Pancreas (tissue), 10 donors: Measurements from ENCODE around the gene TOM1. TPM values are rescaled to one million over a fixed set of nuclear protein-coding genes. Genes with fewer than 3 reads are reported as not detected.
A peak's percentile ranks its signal among the peaks of the same experiment; 100 is the strongest.

ENCODE experiments used
- ATAC-seq, 4 donors: fragments of 200-7000 bp; cut with Tn5 transposase; one replicate each; pipeline versions ENCODE4 v1.8.0 to v1.9.1; 2020; ENCODE audit warnings: mild to moderate bottlenecking in 4 of 4, moderate library complexity in 4 of 4
- DNase-seq, 6 donors: peaks; one replicate each; pipeline ENCODE4 v3.0.0-alpha.2; 2020
- FAIRE-seq: peaks from 2 replicates; lab custom pipeline; 2012; peaks lifted over from hg19 to GRCh38; lab: Jason Lieb, UNC
- H3K27ac ChIP-seq, 4 donors: fragments of 200-600 bp; sonication (generic); 1 replicate in 3 of 4; 2 replicates in 1 of 4; pipeline versions ENCODE4 v1.5.0 to v1.8.0; 2020
- H3K27me3 ChIP-seq, 4 donors: fragments of 200-600 bp; one replicate each; pipeline ENCODE4 v1.8.0; 2021
- H3K36me3 ChIP-seq, 3 donors: fragments of 200-600 bp; sonication (generic) in 1 of 3; one replicate each; pipeline versions ENCODE4 v1.5.0 to v1.8.0; 2020 to 2021
- H3K4me1 ChIP-seq, 3 donors: fragments of 200-600 bp; one replicate each; pipeline ENCODE4 v1.8.0; 2021
- H3K4me3 ChIP-seq, 4 donors: fragments of 200-600 bp; sonication (generic) in 2 of 4; one replicate each; pipeline versions ENCODE4 v1.5.0 to v1.8.0; 2020 to 2021
- H3K9me3 ChIP-seq, 4 donors: fragments of 200-600 bp; one replicate each; pipeline ENCODE4 v1.8.0; 2021
- CTCF ChIP-seq, 4 donors: fragments of 200-600 bp; sonication (generic) in 3 of 4; IDR thresholded peaks; one replicate each; pipeline versions ENCODE4 v1.5.0 to v1.8.0; 2021; ENCODE audit warnings: antibody characterized with exemption in 4 of 4
- WGBS, 2 donors: extraction: QIAGEN DNeasy Blood & Tissue Kit; methylation state at CpG; one replicate each; pipeline ENCODE4 v1.1.7; 2013; 5-methylcytosine and 5-hydroxymethylcytosine counted together
- intact Hi-C, 3 donors: fragments of 100-400 bp; cut with DNase I; formaldehyde crosslinking; loops; one replicate each; pipeline versions ENCODE4 v1.11.1 to v1.14.2; 2022
- polyA plus RNA-seq, 2 donors: library from polyadenylated mRNA; stranded (reverse); fragments of 200-250 nt; gene quantifications; one replicate each; pipeline ENCODE4 v1.2.3, GENCODE V29; 2013
- total RNA-seq, 6 donors: library from RNA; stranded (reverse); fragmentation: NEBNext Ultra II Directional in 4 of 6; extraction: Animal tissue kit (Norgen Biotek cat#: 25700) in 4 of 6; gene quantifications; one replicate each; pipeline versions ENCODE4 v1.2.1 to v1.2.4, GENCODE V29; 2021 to 2023
- donor health status: healthy with polysubstance abuse.
- donor health status: DM: no; HTN: no; CAD: no; lungs with moderate emphysema.
- donor health status: DM: no; HTN: no; CAD: no.
- donor health status: control.
- donor health status: control.
- donor health status: Bipolar disorder and iron deficiency.
- donor health status: DM: yes; HTN: yes; CAD: no.
- donor health status: DM: no; HTN: no; CAD: no.
- donor health status: DM: no; HTN: no; CAD: no.
- donor health status: DM: yes; HTN: yes; CAD: no.

TOM1 gene
- total and polyA plus RNA-seq, 8 donors, result 18.4 to 33.7 (median 21.0) TPM

GRCh38 chr22:35326854-35327562 is 27.3 kb downstream of the TOM1 start:
- Histone ChIP-seq H3K9me3 (no peaks in the 10 kb centered on the region), H3K4me1 (peaks cover 6 to 13% (median 8%) of the 10 kb centered on the region in 3 donors), H3K27ac (no peak overlapping the region), H3K4me3 (no peak overlapping the region), H3K36me3 (peaks cover 3 to 54% (median 16%) of the 10 kb centered on the region in 3 donors), H3K27me3 (no peaks in the 10 kb centered on the region)
- TF ChIP-seq CTCF (IDR thresholded peaks at IDR 0.05), result no peak
- DNase-seq (peak in 1 of 6 donors; percentile 56), FAIRE-seq (no peak), ATAC-seq (no peak)
- intact Hi-C loops, result no loop called here
- 92 to 95% methylated on average over 17 of the region's 17 CpGs for WGBS, 2 donors

- H3K36me3 ChIP-seq, result peaks cover 3 to 48% (median 14%) of the 10 kb centered on the region in 3 donors
- no peak overlapping the region for H3K4me3 ChIP-seq
- 85 to 89% methylated on average over 21 of the region's 21 CpGs for WGBS, 2 donors
- no peak for TF ChIP-seq CTCF (IDR thresholded peaks at IDR 0.05)
- H3K4me1 ChIP-seq, result peaks cover 6 to 13% (median 8%) of the 10 kb centered on the region in 3 donors
- ATAC-seq (peak in 3 of 4 donors; percentile 22 to 48 (median 27)), FAIRE-seq (no peak), DNase-seq (peak in 1 of 6 donors; percentile 48)
- intact Hi-C loops, result no loop called here
- peak overlapping the region in 1 of 4 donors; percentile 46 for H3K27ac ChIP-seq
- H3K27me3 ChIP-seq, result no peaks in the 10 kb centered on the region
- H3K9me3 ChIP-seq, result no peaks in the 10 kb centered on the region
Observed at GRCh38 chr22:35327690-35328471, 28.2 kb downstream of the TOM1 start.

- Histone ChIP-seq H3K27ac (peak overlapping the region in 2 of 4 donors; percentile 2 to 46), H3K9me3 (no peaks in the 10 kb centered on the region), H3K4me3 (no peak overlapping the region), H3K36me3 (peaks cover 3 to 48% (median 10%) of the 10 kb centered on the region in 3 donors), H3K27me3 (no peaks in the 10 kb centered on the region), H3K4me1 (peaks cover 6 to 13% (median 8%) of the 10 kb centered on the region in 3 donors)
- FAIRE-seq (no peak), ATAC-seq (peak; percentile 88 to 97 (median 93)), DNase-seq (peak; percentile 84 to 92 (median 89))
- intact Hi-C loops, result no loop called here
- no peak for TF ChIP-seq CTCF (IDR thresholded peaks at IDR 0.05)
- 18 to 27% methylated on average over 15 of the region's 15 CpGs for WGBS, 2 donors
Observed at GRCh38 chr22:35328472-35328885, 28.8 kb downstream of the TOM1 start.

- H3K4me1 ChIP-seq, result peaks cover 6 to 13% (median 8%) of the 10 kb centered on the region in 3 donors
- ATAC-seq (no peak), DNase-seq (no peak), FAIRE-seq (no peak)
- intact Hi-C loops, result no loop called here
- peak overlapping the region in 2 of 4 donors; percentile 2 to 46 for H3K27ac ChIP-seq
- TF ChIP-seq CTCF (IDR thresholded peaks at IDR 0.05), result no peak
- no peaks in the 10 kb centered on the region for H3K9me3 ChIP-seq
- no peak overlapping the region for H3K4me3 ChIP-seq
- H3K36me3 ChIP-seq, result peaks cover 3 to 47% (median 7%) of the 10 kb centered on the region in 3 donors
- H3K27me3 ChIP-seq, result no peaks in the 10 kb centered on the region
- 65 to 68% methylated on average over 12 of the region's 12 CpGs for WGBS, 2 donors
Observed at GRCh38 chr22:35329114-35329847, 29.6 kb downstream of the TOM1 start.
